GM06990 (cell line): ENCODE data around the gene CNOT2.
A peak's percentile ranks its signal among the peaks of the same experiment; 100 is the strongest.

ENCODE experiments used
- DNase-seq: peaks from one replicate; pipeline ENCODE4 v3.0.0-alpha.2; 2011; ENCODE audit not compliant: insufficient read length; ENCODE audit errors: extremely low read depth
- H3K27me3 ChIP-seq: replicated peaks from 2 replicates; pipeline ENCODE4 v1.6.0; 2011; ENCODE audit warnings: low read length; ENCODE audit not compliant: control insufficient read depth, insufficient read depth
- H3K36me3 ChIP-seq: 2 replicates; pipeline ENCODE4 v1.5.1; 2011; ENCODE audit warnings: low read length; ENCODE audit not compliant: control insufficient read depth, insufficient read depth
- H3K4me3 ChIP-seq: replicated peaks from 2 replicates; pipeline ENCODE4 v1.5.1; 2011; ENCODE audit warnings: low read depth, mild to moderate bottlenecking, control low read depth, low read length
- CTCF ChIP-seq: IDR thresholded peaks from 2 replicates; pipeline ENCODE4 v1.5.1; 2011; ENCODE audit warnings: low read length, control low read depth, mild to moderate bottlenecking, inconsistent platforms; ENCODE audit not compliant: insufficient read depth, poor library complexity, severe bottlenecking

The CNOT2 gene

GRCh38 chr12:70236990-70237389 lies 6.2 kb upstream of the CNOT2 start:
- no peaks in the 10 kb centered on the region for H3K27me3 ChIP-seq
- no peak overlapping the region for H3K4me3 ChIP-seq
- TF ChIP-seq CTCF, result no peak
- peaks cover 2% of the 10 kb centered on the region for H3K36me3 ChIP-seq
- DNase-seq, result no peak

GRCh38 chr12:70240673-70241072 lies 2.6 kb upstream of the CNOT2 start:
- no peak for DNase-seq
- TF ChIP-seq CTCF, result no peak
- Histone ChIP-seq H3K36me3 (peaks cover 2% of the 10 kb centered on the region), H3K4me3 (no peak overlapping the region), H3K27me3 (no peaks in the 10 kb centered on the region)

- H3K27me3 ChIP-seq, result no peaks in the 10 kb centered on the region
- no peak for TF ChIP-seq CTCF
- peaks cover 2% of the 10 kb centered on the region for H3K36me3 ChIP-seq
- H3K4me3 ChIP-seq, result peak overlapping the region; percentile 99
- no peak for DNase-seq
Observed at GRCh38 chr12:70241845-70242244, 1.4 kb upstream of the CNOT2 start.

GRCh38 chr12:70243510-70244371 lies 508 bp downstream of the CNOT2 start:
- H3K36me3 ChIP-seq, result peaks cover 2% of the 10 kb centered on the region
- H3K27me3 ChIP-seq, result no peaks in the 10 kb centered on the region
- TF ChIP-seq CTCF, result no peak
- H3K4me3 ChIP-seq, result peak overlapping the region; percentile 99
- DNase-seq, result no peak

- Histone ChIP-seq H3K27me3 (no peaks in the 10 kb centered on the region), H3K36me3 (peaks cover 2% of the 10 kb centered on the region), H3K4me3 (peak overlapping the region; percentile 99)
- no peak for DNase-seq
- TF ChIP-seq CTCF, result no peak
Observed at GRCh38 chr12:70244409-70244808, 1.2 kb downstream of the CNOT2 start.
